Eye (tissue), 1 donor: Measurements from ENCODE around the gene RILPL2.
"Not testable (repeated sequence)": the region's sequence is repeated elsewhere in the genome, so short reads cannot be mapped to it uniquely, and the experiment has no call there.

Experiments
- DNase-seq: peaks from one replicate; pipeline ENCODE4 v3.0.0-alpha.2; 2015

Gene RILPL2

GRCh38 chr12:123401753-123402683, 34.5 kb downstream of the RILPL2 start:
- DNase-seq, result no peak

GRCh38 chr12:123399255-123399617, 37.2 kb downstream of the RILPL2 start:
- DNase-seq, result no peak

- DNase-seq, result no peak
Measured at GRCh38 chr12:123398550-123399254, 37.8 kb downstream of the RILPL2 start.

- DNase-seq, result no peak
Measured at GRCh38 chr12:123398177-123398549, 38.3 kb downstream of the RILPL2 start.

- DNase-seq, result no peak
Measured at GRCh38 chr12:123397400-123397799, 39.1 kb downstream of the RILPL2 start.

- DNase-seq, result no peak
Measured at GRCh38 chr12:123396954-123397353, 39.5 kb downstream of the RILPL2 start.

GRCh38 chr12:123396543-123396942, 39.9 kb downstream of the RILPL2 start:
- DNase-seq, result no peak

- no peak for DNase-seq
Measured at GRCh38 chr12:123395236-123395635, 41.2 kb downstream of the RILPL2 start.

- no peak for DNase-seq
Measured at GRCh38 chr12:123393747-123394146, 42.7 kb downstream of the RILPL2 start.

GRCh38 chr12:123391546-123392343, 44.7 kb downstream of the RILPL2 start:
- no peak for DNase-seq

GRCh38 chr12:123390498-123391426, 45.7 kb downstream of the RILPL2 start:
- DNase-seq, result peak; percentile 19

- peak; percentile 48 for DNase-seq
Measured at GRCh38 chr12:123389560-123390351, 46.7 kb downstream of the RILPL2 start.

- DNase-seq, result no peak
Measured at GRCh38 chr12:123388951-123389559, 47.4 kb downstream of the RILPL2 start.

GRCh38 chr12:123388177-123388950, 48.1 kb downstream of the RILPL2 start:
- DNase-seq, result peak; percentile 87

- DNase-seq, result no peak
Measured at GRCh38 chr12:123387508-123388176, 48.8 kb downstream of the RILPL2 start.

GRCh38 chr12:123385536-123385935, 50.9 kb downstream of the RILPL2 start:
- not testable (repeated sequence) for DNase-seq

GRCh38 chr12:123384994-123385376, 51.5 kb downstream of the RILPL2 start:
- DNase-seq, result no peak

GRCh38 chr12:123384318-123384993, 52.0 kb downstream of the RILPL2 start:
- no peak for DNase-seq

GRCh38 chr12:123382684-123383083, 53.8 kb downstream of the RILPL2 start:
- DNase-seq, result no peak
